Coronary artery (tissue), 2 donors: ENCODE measurements around the gene NR2E1.

Experiments
- DNase-seq: peaks from one replicate; pipeline ENCODE4 v3.0.0-alpha.2; 2017; ENCODE audit warnings: low spot score
- H3K27ac ChIP-seq, 2 donors: fragments of 200-600 bp; sonication (generic); one replicate each; pipeline ENCODE4 v1.5.1; 2016 to 2019
- H3K4me3 ChIP-seq: fragments of 200-600 bp; sonication (generic); 2 replicates; pipeline ENCODE4 v1.5.1; 2016; ENCODE audit warnings: mild to moderate bottlenecking, moderate library complexity
- TF ChIP-seq, protein P1 (sequence below): fragments of 200-600 bp; sonication (generic); IDR thresholded peaks from one replicate; pipeline ENCODE4 v1.5.1; 2019; ENCODE audit warnings: antibody characterized with exemption

Gene NR2E1

DNA sequence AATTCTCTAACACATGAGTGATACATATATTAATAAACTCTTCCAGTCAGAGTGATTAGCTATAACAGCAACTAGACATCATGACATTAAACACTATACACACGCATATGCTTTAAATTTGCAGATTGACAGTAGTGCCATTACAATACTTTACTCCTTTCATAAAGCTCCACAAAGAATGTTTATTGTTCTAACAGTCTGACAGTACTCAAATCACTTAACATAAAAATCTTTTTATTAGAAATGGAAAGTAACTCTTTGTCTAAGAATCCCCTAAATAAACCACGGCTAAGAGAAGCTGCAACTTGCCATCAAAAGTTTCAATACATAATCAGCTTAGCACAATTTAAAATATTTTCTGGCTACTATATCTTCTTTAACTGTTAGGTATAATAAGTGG, 71.0 kb downstream of the NR2E1 start:
- no peak overlapping the region for H3K4me3 ChIP-seq
- no peak overlapping the region for H3K27ac ChIP-seq
- TF ChIP-seq, protein P1, sequence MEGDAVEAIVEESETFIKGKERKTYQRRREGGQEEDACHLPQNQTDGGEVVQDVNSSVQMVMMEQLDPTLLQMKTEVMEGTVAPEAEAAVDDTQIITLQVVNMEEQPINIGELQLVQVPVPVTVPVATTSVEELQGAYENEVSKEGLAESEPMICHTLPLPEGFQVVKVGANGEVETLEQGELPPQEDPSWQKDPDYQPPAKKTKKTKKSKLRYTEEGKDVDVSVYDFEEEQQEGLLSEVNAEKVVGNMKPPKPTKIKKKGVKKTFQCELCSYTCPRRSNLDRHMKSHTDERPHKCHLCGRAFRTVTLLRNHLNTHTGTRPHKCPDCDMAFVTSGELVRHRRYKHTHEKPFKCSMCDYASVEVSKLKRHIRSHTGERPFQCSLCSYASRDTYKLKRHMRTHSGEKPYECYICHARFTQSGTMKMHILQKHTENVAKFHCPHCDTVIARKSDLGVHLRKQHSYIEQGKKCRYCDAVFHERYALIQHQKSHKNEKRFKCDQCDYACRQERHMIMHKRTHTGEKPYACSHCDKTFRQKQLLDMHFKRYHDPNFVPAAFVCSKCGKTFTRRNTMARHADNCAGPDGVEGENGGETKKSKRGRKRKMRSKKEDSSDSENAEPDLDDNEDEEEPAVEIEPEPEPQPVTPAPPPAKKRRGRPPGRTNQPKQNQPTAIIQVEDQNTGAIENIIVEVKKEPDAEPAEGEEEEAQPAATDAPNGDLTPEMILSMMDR = no peak
- DNase-seq = no peak

DNA sequence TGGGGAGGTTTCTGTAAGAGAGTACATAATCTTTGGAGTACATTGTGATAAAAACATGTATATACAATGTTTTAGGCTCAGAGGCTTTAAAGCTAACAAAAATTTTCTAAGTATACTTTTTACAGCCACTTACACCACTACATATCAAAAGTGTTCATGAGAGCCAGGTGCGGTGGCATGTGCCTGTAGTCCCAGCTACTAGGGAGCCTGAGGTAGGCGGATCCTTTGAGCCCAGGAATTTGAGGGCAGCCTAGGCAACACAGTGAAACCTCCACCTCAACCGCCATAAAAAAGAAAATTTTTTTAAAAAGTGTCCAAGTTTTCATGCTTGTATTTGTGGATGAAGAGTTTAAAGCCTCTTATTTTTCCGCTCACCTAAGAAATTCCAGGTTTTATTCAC, 72.5 kb downstream of the NR2E1 start:
- Histone ChIP-seq H3K27ac (no peak overlapping the region), H3K4me3 (no peak overlapping the region)
- TF ChIP-seq, protein P1 = no peak
- DNase-seq = no peak
